Stomach (tissue), 9 donors: ENCODE data around the gene NPB. TPM values are rescaled to one million over a fixed set of nuclear protein-coding genes. Genes with fewer than 3 reads are reported as not detected.

Source experiments
- DNase-seq, 2 donors: peaks; one replicate each; pipeline versions ENCODE4 v3.0.0 to v3.0.0-alpha.2; 2013 to 2019
- H3K27ac ChIP-seq, 5 donors: fragments of 200-600 bp in 4 of 5; sonication (generic) in 4 of 5; one replicate each; pipeline ENCODE4 v1.5.1; 2013 to 2019; ENCODE audit warnings: mild to moderate bottlenecking in 1 of 5, moderate library complexity in 1 of 5
- H3K27me3 ChIP-seq, 3 donors: fragments of 200-600 bp; sonication (generic); one replicate each; pipeline ENCODE4 v1.5.1; 2017 to 2019; ENCODE audit warnings: mixed run types in 1 of 3
- H3K36me3 ChIP-seq, 4 donors: fragments of 200-600 bp; sonication (generic); 1 replicate in 3 of 4; 2 replicates in 1 of 4; pipeline ENCODE4 v1.5.1; 2016 to 2019
- H3K4me1 ChIP-seq, 4 donors: fragments of 200-600 bp; sonication (generic); one replicate each; pipeline ENCODE4 v1.5.1; 2016 to 2019
- H3K4me3 ChIP-seq, 4 donors: fragments of 200-600 bp; sonication (generic) in 3 of 4; one replicate each; pipeline ENCODE4 v1.5.1; 2016 to 2019; ENCODE audit warnings: mild to moderate bottlenecking in 1 of 4
- H3K9me3 ChIP-seq, 4 donors: fragments of 200-600 bp; sonication (generic); one replicate each; pipeline ENCODE4 v1.5.1; 2016 to 2019
- EP300 ChIP-seq: sonication (generic); formaldehyde crosslinking; IDR thresholded peaks from one replicate; pipeline ENCODE4 v1.6.1; 2017; ENCODE audit warnings: antibody characterized with exemption
- POLR2A ChIP-seq, 4 donors: fragments of 450-650 bp; IDR thresholded peaks; one replicate each; pipeline ENCODE4 v1.6.1; 2016; ENCODE audit warnings: antibody characterized with exemption in 4 of 4, control low read depth in 2 of 4, mild to moderate bottlenecking in 1 of 4, moderate library complexity in 1 of 4
- POLR2AphosphoS5 ChIP-seq, 3 donors: sonication (generic); formaldehyde crosslinking; IDR thresholded peaks; one replicate each; pipeline ENCODE4 v1.6.1; 2016; ENCODE audit warnings: antibody characterized with exemption in 3 of 3
- WGBS, 5 donors: extraction: QIAGEN DNeasy Blood & Tissue Kit in 3 of 5; methylation state at CpG; one replicate each; pipeline versions ENCODE4 v1.1.5 to v1.1.7; 2013 to 2018; 5-methylcytosine and 5-hydroxymethylcytosine counted together
- intact Hi-C: fragments of 100-400 bp; cut with DNase I; formaldehyde crosslinking; loops from one replicate; pipeline ENCODE4 v1.15.1; 2023; ENCODE audit warnings: low total_unique reads
- polyA plus RNA-seq, 3 donors: library from polyadenylated mRNA; stranded (reverse); fragments of 200-250 nt; gene quantifications; one replicate each; pipeline ENCODE4 v1.2.3, GENCODE V29; 2013
- total RNA-seq, 5 donors: library from RNA; depleted of rRNA; stranded (reverse); fragments of >200 nt; gene quantifications; one replicate each; pipeline versions ENCODE4 v1.1.0 to v1.2.3, GENCODE V29; 2014 to 2016
- TF ChIP-seq, protein P1 (sequence below), 7 experiments: fragments of 450-650 bp in 4 of 7; fragments of 200-600 bp in 3 of 7; sonication (generic) in 3 of 7; IDR thresholded peaks; one replicate each; pipeline ENCODE4 v1.5.1; 2016 to 2019; ENCODE audit warnings: antibody characterized with exemption in 7 of 7, control low read depth in 2 of 7, mild to moderate bottlenecking in 1 of 7
- donor health status: healthy with polysubstance abuse.
- donor health status: Bipolar disorder and iron deficiency.
- donor health status: healthy.

NPB gene
- total and polyA plus RNA-seq, 8 donors, result 0.83 to 2.0 (median 1.2) TPM; not detected in 4

- Histone ChIP-seq H3K27me3 (peaks cover 0 to 25% (median 17%) of the 10 kb centered on the region in 3 donors), H3K9me3 (no peaks in the 10 kb centered on the region), H3K4me1 (peaks cover 18 to 47% (median 35%) of the 10 kb centered on the region in 4 donors), H3K4me3 (no peak overlapping the region), H3K36me3 (peaks cover 39 to 66% (median 59%) of the 10 kb centered on the region in 4 donors), H3K27ac (no peak overlapping the region)
- intact Hi-C loops, result no loop called here
- 90 to 98% (median 93%) methylated on average over 8 to 16 of the region's 16 CpGs for WGBS, 5 donors
- no peak for TF ChIP-seq POLR2AphosphoS5 (IDR thresholded peaks at IDR 0.05)
- TF ChIP-seq POLR2A (IDR thresholded peaks at IDR 0.05), result no peak
- TF ChIP-seq, protein P1, sequence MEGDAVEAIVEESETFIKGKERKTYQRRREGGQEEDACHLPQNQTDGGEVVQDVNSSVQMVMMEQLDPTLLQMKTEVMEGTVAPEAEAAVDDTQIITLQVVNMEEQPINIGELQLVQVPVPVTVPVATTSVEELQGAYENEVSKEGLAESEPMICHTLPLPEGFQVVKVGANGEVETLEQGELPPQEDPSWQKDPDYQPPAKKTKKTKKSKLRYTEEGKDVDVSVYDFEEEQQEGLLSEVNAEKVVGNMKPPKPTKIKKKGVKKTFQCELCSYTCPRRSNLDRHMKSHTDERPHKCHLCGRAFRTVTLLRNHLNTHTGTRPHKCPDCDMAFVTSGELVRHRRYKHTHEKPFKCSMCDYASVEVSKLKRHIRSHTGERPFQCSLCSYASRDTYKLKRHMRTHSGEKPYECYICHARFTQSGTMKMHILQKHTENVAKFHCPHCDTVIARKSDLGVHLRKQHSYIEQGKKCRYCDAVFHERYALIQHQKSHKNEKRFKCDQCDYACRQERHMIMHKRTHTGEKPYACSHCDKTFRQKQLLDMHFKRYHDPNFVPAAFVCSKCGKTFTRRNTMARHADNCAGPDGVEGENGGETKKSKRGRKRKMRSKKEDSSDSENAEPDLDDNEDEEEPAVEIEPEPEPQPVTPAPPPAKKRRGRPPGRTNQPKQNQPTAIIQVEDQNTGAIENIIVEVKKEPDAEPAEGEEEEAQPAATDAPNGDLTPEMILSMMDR (IDR thresholded peaks at IDR 0.05), result no peak
- no peak for TF ChIP-seq EP300
- no peak for DNase-seq
Measured at GRCh38 chr17:81905424-81905875, 3.4 kb downstream of the NPB start.

GRCh38 chr17:81905993-81906392, 4.0 kb downstream of the NPB start:
- no peak for DNase-seq
- H3K4me1 ChIP-seq, result peaks cover 20 to 52% (median 39%) of the 10 kb centered on the region in 4 donors
- H3K4me3 ChIP-seq, result no peak overlapping the region
- intact Hi-C loops, result no loop called here
- TF ChIP-seq EP300 (no peak), POLR2A (IDR thresholded peaks at IDR 0.05) (no peak), POLR2AphosphoS5 (IDR thresholded peaks at IDR 0.05) (no peak)
- TF ChIP-seq, protein P1 (IDR thresholded peaks at IDR 0.05), result no peak
- H3K9me3 ChIP-seq, result no peaks in the 10 kb centered on the region
- peaks cover 0 to 24% (median 17%) of the 10 kb centered on the region in 3 donors for H3K27me3 ChIP-seq
- H3K36me3 ChIP-seq, result peaks cover 39 to 64% (median 56%) of the 10 kb centered on the region in 4 donors
- H3K27ac ChIP-seq, result no peak overlapping the region
- 94 to 97% (median 96%) methylated on average over 6 to 10 of the region's 10 CpGs; no CpG with 5 or more reads in 1 of the 5 donors for WGBS, 5 donors

DNA sequence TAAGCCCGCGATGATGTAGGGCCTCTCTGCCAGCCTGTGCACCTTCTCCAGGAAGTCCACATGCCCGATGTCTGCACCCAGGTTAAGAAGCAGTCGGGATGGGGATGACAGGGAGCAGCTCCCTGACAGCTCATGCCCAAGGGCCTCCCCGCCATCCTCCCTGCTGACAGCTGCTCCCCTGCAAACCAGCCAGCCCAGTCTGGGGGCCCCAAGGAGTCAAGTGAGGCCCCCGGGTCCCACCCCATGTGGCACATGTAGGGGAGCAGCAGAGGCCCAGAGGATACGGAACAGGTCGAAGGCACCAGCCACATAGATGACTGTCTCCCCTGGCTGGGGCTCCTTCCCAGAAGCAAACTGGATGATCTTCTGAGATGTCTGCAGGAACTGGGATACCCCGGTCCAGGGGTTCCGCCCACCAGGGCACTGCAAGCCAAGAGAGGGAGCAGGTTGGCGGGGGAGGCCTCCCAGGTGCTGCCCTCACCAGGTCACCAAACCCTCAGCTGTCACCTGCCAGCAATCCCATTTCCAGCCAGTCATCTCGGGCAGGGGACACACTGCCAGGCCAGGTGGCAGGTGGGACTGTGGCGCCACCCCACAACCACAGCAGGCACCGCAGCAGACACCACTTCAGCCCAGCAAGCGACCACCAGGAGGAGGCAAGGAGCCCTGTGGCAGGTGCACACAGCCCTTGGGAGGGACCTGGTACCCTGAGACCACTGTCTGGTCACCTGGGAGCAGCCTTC, 4.6 kb downstream of the NPB start:
- intact Hi-C loops, result no loop called here
- H3K27me3 ChIP-seq, result peaks cover 0 to 18% (median 13%) of the 10 kb centered on the region in 3 donors
- no peaks in the 10 kb centered on the region for H3K9me3 ChIP-seq
- WGBS, 5 donors, result 83 to 94% (median 91%) methylated on average over 7 to 15 of the region's 15 CpGs
- no peak for TF ChIP-seq POLR2AphosphoS5 (IDR thresholded peaks at IDR 0.05)
- no peak for TF ChIP-seq EP300
- TF ChIP-seq POLR2A (IDR thresholded peaks at IDR 0.05), result no peak
- TF ChIP-seq, protein P1 (IDR thresholded peaks at IDR 0.05), result no peak
- H3K36me3 ChIP-seq, result peaks cover 39 to 64% (median 56%) of the 10 kb centered on the region in 4 donors
- no peak overlapping the region for H3K4me3 ChIP-seq
- H3K4me1 ChIP-seq, result peaks cover 19 to 50% (median 37%) of the 10 kb centered on the region in 4 donors
- no peak for DNase-seq
- no peak overlapping the region for H3K27ac ChIP-seq

GRCh38 chr17:81907219-81908145, 5.4 kb downstream of the NPB start:
- peaks cover 42 to 71% (median 63%) of the 10 kb centered on the region in 4 donors for H3K36me3 ChIP-seq
- no peaks in the 10 kb centered on the region for H3K9me3 ChIP-seq
- intact Hi-C loops, result no loop called here
- H3K27me3 ChIP-seq, result peaks cover 0 to 10% (median 5%) of the 10 kb centered on the region in 3 donors
- H3K4me1 ChIP-seq, result peaks cover 11 to 50% (median 37%) of the 10 kb centered on the region in 4 donors
- DNase-seq, result no peak
- H3K27ac ChIP-seq, result no peak overlapping the region
- no peak for TF ChIP-seq POLR2A (IDR thresholded peaks at IDR 0.05)
- TF ChIP-seq POLR2AphosphoS5 (IDR thresholded peaks at IDR 0.05), result no peak
- TF ChIP-seq, protein P1 (IDR thresholded peaks at IDR 0.05), result no peak
- no peak for TF ChIP-seq EP300
- H3K4me3 ChIP-seq, result no peak overlapping the region
- WGBS, 5 donors, result 91 to 95% (median 93%) methylated on average over 20 to 26 of the region's 26 CpGs
